ENCODE results near the gene PLSCR4.

GRCh38 chr3:146180376-146180775 is 70.5 kb downstream of the PLSCR4 start:
- TF ChIP-seq POLR2AphosphoS5 (IDR thresholded peaks at IDR 0.05; ENCODE audit: low read depth, low read length) (no peak), TAF1 (IDR thresholded peaks at IDR 0.05; ENCODE audit: borderline replicate concordance, insufficient read depth, low read length) (no peak), REST (IDR thresholded peaks at IDR 0.05; ENCODE audit: insufficient read depth in 1 of 2, low read depth in 2 of 2, low read length in 2 of 2) (no peak), SIN3A (IDR thresholded peaks at IDR 0.05; ENCODE audit: borderline replicate concordance, insufficient read depth, low read length) (no peak)
